Prostate gland (tissue), 2 donors: ENCODE data around the gene HCK.

Experiments
- POLR2A ChIP-seq: fragments of 450-650 bp; IDR thresholded peaks from one replicate; pipeline ENCODE4 v1.6.1; 2016; ENCODE audit warnings: antibody characterized with exemption, mild to moderate bottlenecking
- POLR2AphosphoS5 ChIP-seq: sonication (generic); formaldehyde crosslinking; IDR thresholded peaks from one replicate; pipeline ENCODE4 v1.6.1; 2017; ENCODE audit warnings: antibody characterized with exemption
- TF ChIP-seq, protein P1 (sequence below), 4 experiments: fragments of 200-600 bp in 2 of 4; fragments of 450-650 bp in 2 of 4; sonication (generic) in 2 of 4; IDR thresholded peaks; 1 replicate in 3 of 4; 2 replicates in 1 of 4; pipeline ENCODE4 v1.5.1; 2016 to 2019; ENCODE audit warnings: antibody characterized with exemption in 4 of 4, mild to moderate bottlenecking in 2 of 4, moderate library complexity in 2 of 4

DNA sequence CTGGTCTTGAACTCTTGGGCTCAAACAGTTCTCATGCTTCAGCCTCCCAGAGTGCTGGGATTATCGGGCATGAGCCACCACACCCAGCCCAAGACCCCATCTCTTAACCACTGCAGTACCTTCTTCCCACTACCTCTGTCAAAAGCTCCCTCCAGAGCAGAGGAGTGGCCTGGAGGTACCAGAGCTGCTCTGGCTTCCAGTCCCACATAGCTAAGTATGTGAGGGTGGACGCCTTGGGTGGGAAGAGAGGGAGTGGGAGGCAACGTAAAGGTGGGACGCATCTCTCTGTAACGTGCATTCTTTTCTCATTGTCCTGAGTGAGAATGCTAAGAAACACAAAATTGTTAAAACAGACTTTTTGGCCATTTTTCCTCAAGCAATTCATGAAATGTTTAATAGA is 82.0 kb downstream of the HCK start:
- TF ChIP-seq POLR2A (no peak), POLR2AphosphoS5 (no peak)
- TF ChIP-seq, protein P1, sequence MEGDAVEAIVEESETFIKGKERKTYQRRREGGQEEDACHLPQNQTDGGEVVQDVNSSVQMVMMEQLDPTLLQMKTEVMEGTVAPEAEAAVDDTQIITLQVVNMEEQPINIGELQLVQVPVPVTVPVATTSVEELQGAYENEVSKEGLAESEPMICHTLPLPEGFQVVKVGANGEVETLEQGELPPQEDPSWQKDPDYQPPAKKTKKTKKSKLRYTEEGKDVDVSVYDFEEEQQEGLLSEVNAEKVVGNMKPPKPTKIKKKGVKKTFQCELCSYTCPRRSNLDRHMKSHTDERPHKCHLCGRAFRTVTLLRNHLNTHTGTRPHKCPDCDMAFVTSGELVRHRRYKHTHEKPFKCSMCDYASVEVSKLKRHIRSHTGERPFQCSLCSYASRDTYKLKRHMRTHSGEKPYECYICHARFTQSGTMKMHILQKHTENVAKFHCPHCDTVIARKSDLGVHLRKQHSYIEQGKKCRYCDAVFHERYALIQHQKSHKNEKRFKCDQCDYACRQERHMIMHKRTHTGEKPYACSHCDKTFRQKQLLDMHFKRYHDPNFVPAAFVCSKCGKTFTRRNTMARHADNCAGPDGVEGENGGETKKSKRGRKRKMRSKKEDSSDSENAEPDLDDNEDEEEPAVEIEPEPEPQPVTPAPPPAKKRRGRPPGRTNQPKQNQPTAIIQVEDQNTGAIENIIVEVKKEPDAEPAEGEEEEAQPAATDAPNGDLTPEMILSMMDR (IDR thresholded peaks at IDR 0.05): no peak
